ENCODE measurements around the gene OGG1.

GRCh38 chr3:9785602-9786001, 35.9 kb downstream of the OGG1 start:
- no peak for TF ChIP-seq CTCF (IDR thresholded peaks at IDR 0.05)
- no peak for TF ChIP-seq POLR2A (IDR thresholded peaks at IDR 0.05)
- no peak for TF ChIP-seq POLR2AphosphoS5 (IDR thresholded peaks at IDR 0.05)
- TF ChIP-seq EP300 (IDR thresholded peaks at IDR 0.05): no peak
